GM10266 (cell line): ENCODE data around the gene HMG20A.

Source experiments
- DNase-seq: peaks from one replicate; pipeline ENCODE4 v3.0.0; 2012; ENCODE audit errors: extremely low spot score
- CTCF ChIP-seq: IDR thresholded peaks from 2 replicates; pipeline ENCODE4 v1.5.1; 2012; ENCODE audit warnings: mild to moderate bottlenecking, low read depth; ENCODE audit not compliant: control insufficient read depth, insufficient read depth; ENCODE audit errors: missing control alignments

The HMG20A gene

GRCh38 chr15:77494964-77495363 is 74.3 kb downstream of the HMG20A start:
- TF ChIP-seq CTCF, result no peak
- no peak for DNase-seq

- TF ChIP-seq CTCF, result no peak
- DNase-seq, result no peak
These were observed 75.3 kb downstream of the HMG20A start for GRCh38 chr15:77495838-77496596.

- TF ChIP-seq CTCF, result peak; percentile 89
- peak; percentile 71 for DNase-seq
These were observed 76.0 kb downstream of the HMG20A start for GRCh38 chr15:77496715-77497109.

- no peak for TF ChIP-seq CTCF
- no peak for DNase-seq
These were observed 76.5 kb downstream of the HMG20A start for GRCh38 chr15:77497110-77497737.

GRCh38 chr15:77497942-77498361 is 77.3 kb downstream of the HMG20A start:
- no peak for TF ChIP-seq CTCF

GRCh38 chr15:77499087-77499760 is 78.5 kb downstream of the HMG20A start:
- TF ChIP-seq CTCF, result no peak
- no peak for DNase-seq

More at GRCh38 chr15:77497942-77498361, 77.3 kb downstream of the HMG20A start:
- no peak for DNase-seq
